Body of pancreas (tissue), 4 donors: ENCODE data around the gene CCL2.

Source experiments
- POLR2A ChIP-seq, 3 donors: fragments of 450-650 bp; IDR thresholded peaks; one replicate each; pipeline ENCODE4 v1.6.1; 2016; ENCODE audit warnings: antibody characterized with exemption in 3 of 3, mild to moderate bottlenecking in 2 of 3
- TF ChIP-seq, protein P1 (sequence below), 7 experiments: fragments of 450-650 bp in 4 of 7; fragments of 200-600 bp in 3 of 7; sonication (generic) in 3 of 7; IDR thresholded peaks; one replicate each; pipeline ENCODE4 v1.5.1; 2016 to 2019; ENCODE audit warnings: antibody characterized with exemption in 7 of 7

DNA sequence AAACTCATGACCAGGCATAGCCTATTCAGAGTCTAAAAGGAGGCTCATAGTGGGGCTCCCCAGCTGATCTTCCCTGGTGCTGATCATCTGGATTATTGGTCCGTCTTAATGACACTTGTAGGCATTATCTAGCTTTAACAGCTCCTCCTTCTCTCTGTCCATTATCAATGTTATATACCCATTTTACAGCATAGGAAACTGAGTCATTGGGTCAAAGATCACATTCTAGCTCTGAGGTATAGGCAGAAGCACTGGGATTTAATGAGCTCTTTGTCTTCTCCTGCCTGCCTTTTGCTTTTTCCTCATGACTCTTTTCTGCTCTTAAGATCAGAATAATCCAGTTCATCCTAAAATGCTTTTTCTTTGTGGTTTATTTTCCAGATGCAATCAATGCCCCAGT lies 756 bp downstream of the CCL2 start:
- TF ChIP-seq POLR2A (IDR thresholded peaks at IDR 0.05): no peak
- TF ChIP-seq, protein P1, sequence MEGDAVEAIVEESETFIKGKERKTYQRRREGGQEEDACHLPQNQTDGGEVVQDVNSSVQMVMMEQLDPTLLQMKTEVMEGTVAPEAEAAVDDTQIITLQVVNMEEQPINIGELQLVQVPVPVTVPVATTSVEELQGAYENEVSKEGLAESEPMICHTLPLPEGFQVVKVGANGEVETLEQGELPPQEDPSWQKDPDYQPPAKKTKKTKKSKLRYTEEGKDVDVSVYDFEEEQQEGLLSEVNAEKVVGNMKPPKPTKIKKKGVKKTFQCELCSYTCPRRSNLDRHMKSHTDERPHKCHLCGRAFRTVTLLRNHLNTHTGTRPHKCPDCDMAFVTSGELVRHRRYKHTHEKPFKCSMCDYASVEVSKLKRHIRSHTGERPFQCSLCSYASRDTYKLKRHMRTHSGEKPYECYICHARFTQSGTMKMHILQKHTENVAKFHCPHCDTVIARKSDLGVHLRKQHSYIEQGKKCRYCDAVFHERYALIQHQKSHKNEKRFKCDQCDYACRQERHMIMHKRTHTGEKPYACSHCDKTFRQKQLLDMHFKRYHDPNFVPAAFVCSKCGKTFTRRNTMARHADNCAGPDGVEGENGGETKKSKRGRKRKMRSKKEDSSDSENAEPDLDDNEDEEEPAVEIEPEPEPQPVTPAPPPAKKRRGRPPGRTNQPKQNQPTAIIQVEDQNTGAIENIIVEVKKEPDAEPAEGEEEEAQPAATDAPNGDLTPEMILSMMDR (IDR thresholded peaks at IDR 0.05): no peak
